Measurements from ENCODE around the gene FITM1. TPM values are rescaled to one million over a fixed set of nuclear protein-coding genes. Genes with fewer than 3 reads are reported as not detected.

Gene FITM1

DNA sequence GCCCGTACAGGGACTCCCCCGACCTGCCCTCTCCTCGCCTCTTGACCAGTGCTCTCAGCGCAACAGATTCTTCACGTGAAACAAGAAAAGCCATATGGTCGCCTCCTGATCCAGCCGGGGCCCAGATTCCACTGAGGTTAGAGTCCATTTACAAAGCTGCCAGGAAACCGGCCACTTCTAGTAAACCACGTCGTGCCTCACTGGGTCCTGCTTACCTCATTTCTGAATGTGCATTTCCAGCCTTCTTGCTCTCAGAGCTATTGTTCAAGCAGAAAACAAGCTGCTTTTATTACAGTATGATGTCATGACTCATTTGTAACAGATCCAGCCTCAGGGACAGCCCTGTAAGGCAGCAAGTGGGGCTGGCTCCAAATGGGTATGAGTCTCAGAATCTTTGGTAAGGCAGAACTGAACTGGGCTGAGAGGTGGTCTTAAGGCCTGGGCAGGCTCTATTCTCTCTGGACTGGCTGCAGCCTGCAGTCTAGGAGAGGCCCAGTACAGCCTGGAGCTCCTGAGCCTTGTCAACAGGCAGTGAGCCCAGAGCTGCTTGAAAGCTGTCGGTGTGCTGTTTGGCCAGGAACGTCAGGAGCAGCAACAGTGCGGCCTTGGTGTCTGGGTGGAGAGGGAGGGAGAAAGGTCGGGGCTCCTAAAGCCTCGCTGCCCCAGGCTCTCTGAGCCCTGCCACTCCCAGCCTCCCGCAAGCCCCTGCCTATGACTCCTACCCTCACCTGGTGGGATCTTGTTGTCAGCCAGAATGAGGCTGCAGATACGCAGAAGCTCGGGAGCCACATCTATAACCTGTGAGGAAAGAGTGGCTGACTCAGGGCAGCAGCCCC is 49.7 kb downstream of the FITM1 start:
- DNase-seq (ENCODE audit: low read depth in 1 of 2, low spot score in 1 of 2) = no peak
- TF ChIP-seq SPI1 (IDR thresholded peaks at IDR 0.05; ENCODE audit: borderline replicate concordance, low read depth) = no peak
- H3K27ac ChIP-seq (replicated peaks) = no peak overlapping the region
- no peak overlapping the region for H3K4me3 ChIP-seq (replicated peaks; ENCODE audit: insufficient read depth, low read length)
- H3K27me3 ChIP-seq (ENCODE audit: insufficient read depth, poor library complexity, severe bottlenecking) = no peaks in the 10 kb centered on the region

DNA sequence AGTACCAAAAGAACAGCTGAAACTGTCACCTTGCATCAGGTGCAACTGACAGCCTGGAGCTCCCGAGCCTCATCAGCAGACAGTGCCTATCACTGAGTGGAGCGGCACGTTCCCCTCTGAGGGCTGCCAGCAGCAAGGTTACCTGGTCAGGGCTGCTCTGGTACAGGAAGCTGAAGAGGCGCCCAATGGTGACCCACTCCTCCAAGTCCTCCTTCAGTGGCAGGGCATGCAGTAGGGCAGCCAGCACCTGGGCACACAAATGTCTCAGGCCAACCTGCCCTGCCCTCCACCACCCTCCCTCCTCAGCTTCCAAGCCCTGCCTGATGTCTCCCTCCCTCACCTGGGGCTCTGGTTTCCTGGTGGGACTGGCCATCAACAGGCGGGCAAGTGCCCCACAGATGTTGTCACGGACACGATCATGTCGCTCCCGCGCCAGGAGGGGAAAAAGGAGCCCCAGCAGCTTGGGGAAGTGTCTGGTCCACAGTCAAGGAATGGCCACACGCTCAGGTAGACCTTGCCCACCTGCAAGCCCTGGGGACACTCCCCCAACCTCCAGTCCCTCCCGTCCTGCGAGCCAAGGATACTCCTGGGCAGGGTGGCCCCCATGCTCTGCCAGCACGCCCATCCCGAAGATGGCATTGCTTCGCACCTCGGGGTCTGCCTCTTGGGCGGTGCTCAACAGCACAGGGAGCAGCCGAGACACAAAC is 51.1 kb downstream of the FITM1 start:
- no peak overlapping the region for H3K27ac ChIP-seq (replicated peaks)

More for the DNA sequence above, 51.1 kb downstream of the FITM1 start:
- Histone ChIP-seq H3K4me3 (replicated peaks; ENCODE audit: insufficient read depth, low read length) (no peak overlapping the region), H3K27me3 (ENCODE audit: insufficient read depth, poor library complexity, severe bottlenecking) (no peaks in the 10 kb centered on the region)
- no peak for DNase-seq (ENCODE audit: low read depth in 1 of 2, low spot score in 1 of 2)
- TF ChIP-seq, protein P1, sequence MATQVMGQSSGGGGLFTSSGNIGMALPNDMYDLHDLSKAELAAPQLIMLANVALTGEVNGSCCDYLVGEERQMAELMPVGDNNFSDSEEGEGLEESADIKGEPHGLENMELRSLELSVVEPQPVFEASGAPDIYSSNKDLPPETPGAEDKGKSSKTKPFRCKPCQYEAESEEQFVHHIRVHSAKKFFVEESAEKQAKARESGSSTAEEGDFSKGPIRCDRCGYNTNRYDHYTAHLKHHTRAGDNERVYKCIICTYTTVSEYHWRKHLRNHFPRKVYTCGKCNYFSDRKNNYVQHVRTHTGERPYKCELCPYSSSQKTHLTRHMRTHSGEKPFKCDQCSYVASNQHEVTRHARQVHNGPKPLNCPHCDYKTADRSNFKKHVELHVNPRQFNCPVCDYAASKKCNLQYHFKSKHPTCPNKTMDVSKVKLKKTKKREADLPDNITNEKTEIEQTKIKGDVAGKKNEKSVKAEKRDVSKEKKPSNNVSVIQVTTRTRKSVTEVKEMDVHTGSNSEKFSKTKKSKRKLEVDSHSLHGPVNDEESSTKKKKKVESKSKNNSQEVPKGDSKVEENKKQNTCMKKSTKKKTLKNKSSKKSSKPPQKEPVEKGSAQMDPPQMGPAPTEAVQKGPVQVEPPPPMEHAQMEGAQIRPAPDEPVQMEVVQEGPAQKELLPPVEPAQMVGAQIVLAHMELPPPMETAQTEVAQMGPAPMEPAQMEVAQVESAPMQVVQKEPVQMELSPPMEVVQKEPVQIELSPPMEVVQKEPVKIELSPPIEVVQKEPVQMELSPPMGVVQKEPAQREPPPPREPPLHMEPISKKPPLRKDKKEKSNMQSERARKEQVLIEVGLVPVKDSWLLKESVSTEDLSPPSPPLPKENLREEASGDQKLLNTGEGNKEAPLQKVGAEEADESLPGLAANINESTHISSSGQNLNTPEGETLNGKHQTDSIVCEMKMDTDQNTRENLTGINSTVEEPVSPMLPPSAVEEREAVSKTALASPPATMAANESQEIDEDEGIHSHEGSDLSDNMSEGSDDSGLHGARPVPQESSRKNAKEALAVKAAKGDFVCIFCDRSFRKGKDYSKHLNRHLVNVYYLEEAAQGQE (IDR thresholded peaks at IDR 0.05; ENCODE audit: insufficient replicate concordance, low read depth) = no peak
- TF ChIP-seq, protein P2, sequence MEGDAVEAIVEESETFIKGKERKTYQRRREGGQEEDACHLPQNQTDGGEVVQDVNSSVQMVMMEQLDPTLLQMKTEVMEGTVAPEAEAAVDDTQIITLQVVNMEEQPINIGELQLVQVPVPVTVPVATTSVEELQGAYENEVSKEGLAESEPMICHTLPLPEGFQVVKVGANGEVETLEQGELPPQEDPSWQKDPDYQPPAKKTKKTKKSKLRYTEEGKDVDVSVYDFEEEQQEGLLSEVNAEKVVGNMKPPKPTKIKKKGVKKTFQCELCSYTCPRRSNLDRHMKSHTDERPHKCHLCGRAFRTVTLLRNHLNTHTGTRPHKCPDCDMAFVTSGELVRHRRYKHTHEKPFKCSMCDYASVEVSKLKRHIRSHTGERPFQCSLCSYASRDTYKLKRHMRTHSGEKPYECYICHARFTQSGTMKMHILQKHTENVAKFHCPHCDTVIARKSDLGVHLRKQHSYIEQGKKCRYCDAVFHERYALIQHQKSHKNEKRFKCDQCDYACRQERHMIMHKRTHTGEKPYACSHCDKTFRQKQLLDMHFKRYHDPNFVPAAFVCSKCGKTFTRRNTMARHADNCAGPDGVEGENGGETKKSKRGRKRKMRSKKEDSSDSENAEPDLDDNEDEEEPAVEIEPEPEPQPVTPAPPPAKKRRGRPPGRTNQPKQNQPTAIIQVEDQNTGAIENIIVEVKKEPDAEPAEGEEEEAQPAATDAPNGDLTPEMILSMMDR (IDR thresholded peaks at IDR 0.05; ENCODE audit: insufficient read depth, low read length) = no peak
- no peak for TF ChIP-seq GABPA (IDR thresholded peaks at IDR 0.05; ENCODE audit: low read depth)

Small RNA genes lying within 50 kb of the gene (microRNA-seq; reads per million reads assigned to microRNA genes)
- not detected for gene MIR7703
